Activated CD4-positive, alpha-beta T cell treated with anti-CD3 and anti-CD28 coated beads, Interleukin-2, amount 50 U/mL, for 16 hours (primary cell): ENCODE data around the gene SLC44A3.

Experiments
- DNase-seq: peaks from one replicate; pipeline ENCODE4 v3.0.0-alpha.2; 2020

Gene SLC44A3

DNA sequence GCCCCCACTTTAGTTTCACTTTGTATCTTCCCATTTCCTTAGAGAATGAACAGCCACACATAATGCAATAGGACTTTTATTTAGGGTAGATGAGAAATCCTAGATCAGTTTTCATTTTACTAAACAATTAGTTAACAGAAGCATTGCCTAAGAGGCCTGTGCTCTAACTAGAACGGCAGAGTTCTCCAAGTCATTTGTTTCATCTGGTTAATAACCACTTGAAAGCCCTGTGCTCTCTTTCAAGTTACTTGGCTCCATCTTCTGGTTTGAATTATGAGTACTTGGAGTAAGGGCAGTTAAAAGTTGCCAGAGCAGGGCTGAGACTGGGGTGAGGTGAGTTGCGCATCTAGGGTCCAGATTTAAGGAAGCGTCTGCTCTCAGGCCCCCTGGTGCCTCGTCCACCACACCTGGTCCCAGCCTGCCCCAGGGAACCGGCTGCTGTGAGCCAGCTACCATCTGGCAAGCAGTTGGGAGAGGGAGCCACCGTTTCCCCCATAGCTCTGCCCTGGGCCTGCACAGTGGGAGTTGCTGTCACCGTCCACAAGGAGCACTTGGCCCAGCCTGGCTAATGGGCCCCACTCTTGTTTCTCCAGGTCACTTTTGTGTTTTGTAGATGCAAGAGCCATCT lies 18.1 kb upstream of the SLC44A3 start:
- DNase-seq = peak; percentile 14

DNA sequence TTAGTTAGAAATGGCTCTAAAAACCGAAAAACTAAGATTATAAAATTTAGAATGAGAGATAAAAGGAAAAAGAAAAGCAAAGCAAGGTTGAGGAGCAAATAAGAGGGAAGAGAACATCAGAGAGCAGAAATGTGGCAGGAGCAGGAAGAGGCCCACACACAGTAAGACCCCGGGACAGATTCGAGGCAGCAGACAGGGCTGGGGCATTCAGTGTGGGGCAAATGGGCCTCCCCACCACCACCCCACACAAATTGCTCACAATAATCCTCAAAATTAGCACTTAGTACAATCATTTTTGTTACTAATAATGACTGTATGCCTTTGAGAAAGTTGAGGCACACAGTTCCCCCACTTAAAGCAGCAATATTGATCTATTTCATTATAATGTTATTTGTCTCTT lies 17.1 kb upstream of the SLC44A3 start:
- DNase-seq = no peak

DNA sequence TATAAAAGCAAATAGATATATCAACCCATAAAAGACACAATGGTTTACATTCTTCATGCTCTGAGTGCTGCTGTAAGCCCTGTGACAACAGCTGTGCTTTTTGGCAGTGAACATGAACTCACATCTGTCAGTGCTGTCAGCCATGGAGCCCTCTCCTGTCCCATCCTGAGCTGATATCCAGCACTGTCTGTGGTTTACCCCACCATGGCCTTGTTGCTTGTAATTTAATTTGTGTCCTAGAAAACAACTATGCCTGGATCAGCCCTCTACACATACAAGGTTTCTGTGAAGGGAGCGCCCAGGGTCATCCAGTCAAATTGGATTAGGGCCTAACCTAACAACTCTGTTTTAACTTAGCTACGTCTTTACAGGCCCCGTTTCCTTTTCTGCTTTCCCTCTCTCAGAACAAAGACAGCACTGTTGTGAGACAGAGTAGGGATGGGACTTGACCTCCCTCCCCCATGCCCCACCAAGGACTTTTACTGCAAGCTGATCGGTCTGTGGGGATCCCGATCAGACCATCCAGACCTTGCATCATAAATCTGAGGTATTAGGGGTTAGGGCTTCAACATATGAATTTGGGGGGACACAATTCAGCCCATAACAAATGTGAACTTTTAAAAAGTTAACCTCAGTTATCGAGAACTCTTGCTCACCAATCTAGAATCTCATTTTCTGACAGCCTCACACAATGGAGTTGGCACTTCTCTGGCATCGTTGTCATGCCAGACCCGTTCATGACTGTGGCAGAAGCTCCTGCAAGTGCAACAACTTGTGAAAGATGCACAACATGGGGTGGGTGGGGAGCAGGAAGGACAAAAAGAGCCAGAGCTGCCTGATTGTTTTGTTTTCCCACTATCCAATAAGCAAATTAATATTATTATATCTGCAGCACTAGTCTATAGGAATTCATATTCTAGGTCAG lies 16.4 kb upstream of the SLC44A3 start:
- no peak for DNase-seq

GRCh38 chr1:94804442-94804837 lies 15.7 kb upstream of the SLC44A3 start:
- DNase-seq = no peak

GRCh38 chr1:94805912-94806311 lies 14.2 kb upstream of the SLC44A3 start:
- peak; percentile 54 for DNase-seq

GRCh38 chr1:94806441-94806871 lies 13.7 kb upstream of the SLC44A3 start:
- DNase-seq = no peak

GRCh38 chr1:94807742-94808491 lies 12.2 kb upstream of the SLC44A3 start:
- no peak for DNase-seq

- no peak for DNase-seq
Observed at GRCh38 chr1:94808669-94809068, 11.5 kb upstream of the SLC44A3 start.

- DNase-seq = no peak
Observed at GRCh38 chr1:94812985-94813384, 7.2 kb upstream of the SLC44A3 start.

DNA sequence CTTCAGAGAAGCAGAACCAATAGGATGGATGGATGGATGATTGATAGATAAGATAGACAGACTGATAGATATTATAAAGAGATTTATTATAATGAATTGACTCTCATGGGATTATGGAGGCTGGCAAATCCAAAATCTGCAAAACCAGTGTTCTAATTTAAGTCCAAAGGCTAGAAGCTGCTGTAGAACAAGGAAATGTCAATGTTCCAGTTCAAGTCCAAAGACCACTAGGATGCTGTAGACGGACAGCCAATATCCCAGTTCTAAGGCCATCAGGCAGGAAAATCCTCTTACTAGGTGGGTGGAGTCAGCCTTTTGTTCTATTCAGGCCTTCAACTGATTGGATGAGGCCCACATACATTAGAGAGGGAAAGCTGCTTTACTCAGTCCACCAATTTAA lies 4.1 kb upstream of the SLC44A3 start:
- no peak for DNase-seq

- no peak for DNase-seq
Observed at GRCh38 chr1:94817712-94818111, 2.4 kb upstream of the SLC44A3 start.

DNA sequence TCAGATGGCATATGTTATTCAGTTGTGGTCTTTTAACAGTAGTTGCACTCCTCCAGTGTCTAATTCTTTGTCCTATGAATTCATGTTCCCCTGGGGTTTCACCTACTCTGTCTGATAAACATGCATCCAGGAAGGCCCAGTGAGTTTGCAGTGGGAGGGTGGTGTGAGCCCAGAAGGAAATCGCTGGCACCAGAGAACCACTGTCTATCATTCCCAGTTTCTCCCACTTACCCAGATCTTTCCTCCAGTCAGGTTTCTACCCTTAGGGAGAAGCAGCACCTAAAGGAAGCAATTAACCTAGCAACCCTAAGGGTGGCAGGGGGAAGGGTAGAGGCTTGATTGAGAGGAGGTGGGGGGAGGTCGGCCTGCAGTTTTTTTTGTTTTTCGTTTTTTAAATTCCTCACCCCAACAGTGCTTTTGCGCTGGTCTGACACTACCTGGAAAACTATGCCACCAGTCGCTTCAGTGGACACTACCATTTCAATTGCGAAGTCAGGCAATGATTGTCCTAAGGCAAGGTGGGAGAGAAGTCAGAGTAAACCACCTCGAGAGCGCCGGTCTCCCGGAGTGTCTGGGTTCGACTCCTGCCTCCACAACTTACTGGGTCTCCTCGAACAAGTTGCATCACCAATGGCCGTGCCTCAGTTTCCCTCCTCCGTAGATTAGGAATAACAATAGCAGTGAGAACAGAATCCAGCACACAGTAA lies 766 bp upstream of the SLC44A3 start:
- no peak for DNase-seq

DNA sequence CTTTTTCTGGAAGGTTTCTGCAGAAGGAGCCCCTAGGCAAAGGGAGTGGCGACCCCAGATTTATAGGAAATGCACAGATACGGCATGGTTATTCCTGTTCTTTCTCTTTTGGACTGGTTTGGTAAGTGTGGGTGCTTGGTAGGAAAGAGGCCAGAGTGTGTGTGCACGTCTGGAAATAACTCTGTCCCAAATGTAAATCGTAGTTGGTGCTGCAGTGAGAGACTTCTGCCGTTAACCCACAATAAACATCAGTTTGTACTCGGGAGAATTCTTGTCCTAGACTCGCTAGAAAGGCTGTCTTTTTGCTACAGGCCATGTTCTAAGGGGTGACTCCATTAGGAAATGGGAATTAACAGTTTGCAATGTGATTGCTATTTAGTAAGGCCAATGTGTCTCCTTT lies 779 bp downstream of the SLC44A3 start:
- no peak for DNase-seq

- DNase-seq = no peak
Observed at GRCh38 chr1:94821636-94822305, 1.6 kb downstream of the SLC44A3 start.

GRCh38 chr1:94823116-94823515 lies 3.0 kb downstream of the SLC44A3 start:
- no peak for DNase-seq

- DNase-seq = no peak
Observed at GRCh38 chr1:94825936-94826335, 5.8 kb downstream of the SLC44A3 start.

GRCh38 chr1:94827434-94827833 lies 7.3 kb downstream of the SLC44A3 start:
- no peak for DNase-seq

GRCh38 chr1:94828251-94828650 lies 8.1 kb downstream of the SLC44A3 start:
- DNase-seq = no peak

- DNase-seq = no peak
Observed at GRCh38 chr1:94831641-94832040, 11.5 kb downstream of the SLC44A3 start.

DNA sequence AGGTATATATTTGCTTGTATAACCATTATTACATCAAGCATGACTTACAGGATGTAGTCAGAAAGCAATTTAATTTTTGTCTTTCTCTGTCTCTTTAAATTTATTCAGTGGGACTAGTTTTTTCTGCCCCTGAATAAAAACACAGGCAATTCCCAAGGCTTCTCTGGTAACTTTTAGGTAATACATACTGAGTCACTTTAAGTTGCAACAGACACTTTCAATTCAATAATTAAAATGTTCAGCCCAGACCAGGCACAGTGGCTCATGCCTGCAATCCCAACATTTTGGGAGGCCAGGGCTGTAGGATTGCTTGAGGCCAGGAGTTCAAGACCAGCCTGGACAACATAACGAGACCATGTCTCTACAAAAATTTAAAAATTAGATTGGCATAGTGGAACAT lies 12.3 kb downstream of the SLC44A3 start:
- DNase-seq = no peak

GRCh38 chr1:94832931-94833585 lies 12.9 kb downstream of the SLC44A3 start:
- DNase-seq = no peak

- DNase-seq = no peak
Observed at GRCh38 chr1:94836891-94837290, 16.7 kb downstream of the SLC44A3 start.
